Prostate gland (tissue), 2 donors: ENCODE measurements around the gene SIGLEC7.

Experiments used
- POLR2A ChIP-seq: fragments of 450-650 bp; IDR thresholded peaks from one replicate; pipeline ENCODE4 v1.6.1; 2016; ENCODE audit warnings: antibody characterized with exemption, mild to moderate bottlenecking
- POLR2AphosphoS5 ChIP-seq: sonication (generic); formaldehyde crosslinking; IDR thresholded peaks from one replicate; pipeline ENCODE4 v1.6.1; 2017; ENCODE audit warnings: antibody characterized with exemption
- TF ChIP-seq, protein P1 (sequence below), 4 experiments: fragments of 200-600 bp in 2 of 4; fragments of 450-650 bp in 2 of 4; sonication (generic) in 2 of 4; IDR thresholded peaks; 1 replicate in 3 of 4; 2 replicates in 1 of 4; pipeline ENCODE4 v1.5.1; 2016 to 2019; ENCODE audit warnings: antibody characterized with exemption in 4 of 4, mild to moderate bottlenecking in 2 of 4, moderate library complexity in 2 of 4

DNA sequence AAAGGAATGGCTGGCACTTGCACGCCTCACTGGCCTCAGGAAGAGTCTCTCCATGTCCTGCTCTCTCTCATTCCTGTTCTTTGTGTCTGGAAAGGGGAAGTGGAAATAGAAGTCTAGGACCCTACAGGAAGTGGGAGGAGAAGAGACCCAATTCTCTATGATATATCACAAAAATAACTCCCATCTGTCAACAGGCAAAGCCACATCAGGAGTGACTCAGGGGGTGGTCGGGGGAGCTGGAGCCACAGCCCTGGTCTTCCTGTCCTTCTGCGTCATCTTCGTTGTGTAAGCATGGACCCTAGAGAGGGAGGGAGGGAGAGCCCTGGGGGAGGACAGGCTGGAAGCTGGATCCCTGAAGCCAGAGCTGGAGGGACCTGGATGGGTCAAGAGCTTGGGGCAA is 14.3 kb upstream of the SIGLEC7 start:
- TF ChIP-seq, protein P1, sequence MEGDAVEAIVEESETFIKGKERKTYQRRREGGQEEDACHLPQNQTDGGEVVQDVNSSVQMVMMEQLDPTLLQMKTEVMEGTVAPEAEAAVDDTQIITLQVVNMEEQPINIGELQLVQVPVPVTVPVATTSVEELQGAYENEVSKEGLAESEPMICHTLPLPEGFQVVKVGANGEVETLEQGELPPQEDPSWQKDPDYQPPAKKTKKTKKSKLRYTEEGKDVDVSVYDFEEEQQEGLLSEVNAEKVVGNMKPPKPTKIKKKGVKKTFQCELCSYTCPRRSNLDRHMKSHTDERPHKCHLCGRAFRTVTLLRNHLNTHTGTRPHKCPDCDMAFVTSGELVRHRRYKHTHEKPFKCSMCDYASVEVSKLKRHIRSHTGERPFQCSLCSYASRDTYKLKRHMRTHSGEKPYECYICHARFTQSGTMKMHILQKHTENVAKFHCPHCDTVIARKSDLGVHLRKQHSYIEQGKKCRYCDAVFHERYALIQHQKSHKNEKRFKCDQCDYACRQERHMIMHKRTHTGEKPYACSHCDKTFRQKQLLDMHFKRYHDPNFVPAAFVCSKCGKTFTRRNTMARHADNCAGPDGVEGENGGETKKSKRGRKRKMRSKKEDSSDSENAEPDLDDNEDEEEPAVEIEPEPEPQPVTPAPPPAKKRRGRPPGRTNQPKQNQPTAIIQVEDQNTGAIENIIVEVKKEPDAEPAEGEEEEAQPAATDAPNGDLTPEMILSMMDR (IDR thresholded peaks at IDR 0.05), result no peak
- TF ChIP-seq POLR2AphosphoS5 (no peak), POLR2A (no peak)
